Measurements from ENCODE around the gene ANKRD6.
"Not testable (repeated sequence)": the region's sequence is repeated elsewhere in the genome, so short reads cannot be mapped to it uniquely, and the experiment has no call there.

ANKRD6 gene

GRCh38 chr6:89611666-89612065 lies 178.7 kb downstream of the ANKRD6 start:
- no peak for DNase-seq

GRCh38 chr6:89612121-89612520 lies 179.2 kb downstream of the ANKRD6 start:
- no peak for DNase-seq

GRCh38 chr6:89613790-89614189 lies 180.8 kb downstream of the ANKRD6 start:
- no peak for DNase-seq

GRCh38 chr6:89615882-89616281 lies 182.9 kb downstream of the ANKRD6 start:
- DNase-seq, result no peak

GRCh38 chr6:89616531-89616930 lies 183.6 kb downstream of the ANKRD6 start:
- no peak for DNase-seq

- DNase-seq, result no peak
Observed at GRCh38 chr6:89618026-89618425, 185.1 kb downstream of the ANKRD6 start.

GRCh38 chr6:89619567-89619966 lies 186.6 kb downstream of the ANKRD6 start:
- no peak for DNase-seq

GRCh38 chr6:89623749-89624148 lies 190.8 kb downstream of the ANKRD6 start:
- no peak for DNase-seq

GRCh38 chr6:89630488-89630887 lies 197.5 kb downstream of the ANKRD6 start:
- DNase-seq, result no peak

- not testable (repeated sequence) for DNase-seq
Observed at GRCh38 chr6:89636412-89636811, 203.5 kb downstream of the ANKRD6 start.

GRCh38 chr6:89637960-89638319 lies 205.0 kb downstream of the ANKRD6 start:
- no peak for DNase-seq

GRCh38 chr6:89638320-89639195 lies 205.6 kb downstream of the ANKRD6 start, which contains the start of gene LYRM2:
Gene LYRM2 (minus strand): TSS chr6:89638747. CDS start chr6:89638716, 31 bp downstream.
- DNase-seq, result peak; percentile 93

- DNase-seq, result peak; percentile 46
Observed at GRCh38 chr6:89640804-89641203, 207.9 kb downstream of the ANKRD6 start.

GRCh38 chr6:89641581-89641980 lies 208.6 kb downstream of the ANKRD6 start:
- not testable (repeated sequence) for DNase-seq

- no peak for DNase-seq
Observed at GRCh38 chr6:89642956-89643355, 210.0 kb downstream of the ANKRD6 start.

- DNase-seq, result no peak
Observed at GRCh38 chr6:89643406-89643805, 210.5 kb downstream of the ANKRD6 start.

- DNase-seq, result no peak
Observed at GRCh38 chr6:89644864-89645263, 211.9 kb downstream of the ANKRD6 start.

- no peak for DNase-seq
Observed at GRCh38 chr6:89649682-89650081, 216.7 kb downstream of the ANKRD6 start.

GRCh38 chr6:89650579-89650978 lies 217.6 kb downstream of the ANKRD6 start:
- no peak for DNase-seq

GRCh38 chr6:89655122-89655521 lies 222.2 kb downstream of the ANKRD6 start:
- peak; percentile 85 for DNase-seq

- no peak for DNase-seq
Observed at GRCh38 chr6:89657445-89658158, 224.7 kb downstream of the ANKRD6 start.

GRCh38 chr6:89660981-89661380 lies 228.0 kb downstream of the ANKRD6 start:
- DNase-seq, result no peak

- DNase-seq, result no peak
Observed at GRCh38 chr6:89661559-89661958, 228.6 kb downstream of the ANKRD6 start.

GRCh38 chr6:89662659-89663223 lies 229.8 kb downstream of the ANKRD6 start:
- no peak for DNase-seq
